ENCODE results near the gene WDR19. TPM values are rescaled to one million over a fixed set of nuclear protein-coding genes. Genes with fewer than 3 reads are reported as not detected.

WDR19 gene
- total RNA-seq, 1 experiment from 2014 or later, result 13.9 TPM

DNA sequence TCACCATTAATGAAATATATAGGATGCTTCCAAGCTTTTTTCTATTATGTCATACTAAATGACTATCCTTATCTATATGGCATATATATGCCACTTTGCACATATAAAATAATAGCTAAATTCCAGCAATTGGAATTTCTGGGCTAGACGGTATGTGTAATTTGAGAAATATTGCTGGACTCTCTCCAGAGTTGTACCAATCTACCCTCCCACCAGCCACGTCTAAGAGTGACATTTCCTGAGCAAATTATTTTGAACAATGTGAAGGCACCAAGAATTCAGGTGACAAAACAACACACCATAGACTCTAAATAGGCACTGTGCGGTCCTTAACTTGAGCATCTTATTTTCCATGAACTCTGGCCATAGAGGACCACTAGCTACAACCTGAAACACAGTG is 121.5 kb downstream of the WDR19 start:
- no peak for DNase-seq (ENCODE audit: low read depth)

DNA sequence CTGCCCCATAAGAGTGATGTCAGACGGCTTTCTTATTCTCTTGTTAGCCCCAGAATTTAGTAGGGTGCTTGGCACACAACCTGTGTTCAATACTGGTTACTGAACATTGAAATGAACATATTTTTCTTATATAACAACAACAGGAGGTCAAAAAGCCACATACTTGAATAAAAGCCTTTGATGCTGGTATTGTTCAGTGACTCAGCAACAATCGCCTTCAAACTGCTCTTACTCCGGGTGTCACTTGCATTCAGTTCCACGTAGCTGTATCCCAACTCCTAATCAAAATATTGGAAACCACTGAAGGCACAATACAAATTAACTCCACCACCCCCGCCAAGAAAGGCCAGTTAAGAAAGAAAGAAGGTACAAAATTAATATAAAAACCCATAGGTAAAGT is 122.3 kb downstream of the WDR19 start:
- DNase-seq (ENCODE audit: low read depth), result no peak

DNA sequence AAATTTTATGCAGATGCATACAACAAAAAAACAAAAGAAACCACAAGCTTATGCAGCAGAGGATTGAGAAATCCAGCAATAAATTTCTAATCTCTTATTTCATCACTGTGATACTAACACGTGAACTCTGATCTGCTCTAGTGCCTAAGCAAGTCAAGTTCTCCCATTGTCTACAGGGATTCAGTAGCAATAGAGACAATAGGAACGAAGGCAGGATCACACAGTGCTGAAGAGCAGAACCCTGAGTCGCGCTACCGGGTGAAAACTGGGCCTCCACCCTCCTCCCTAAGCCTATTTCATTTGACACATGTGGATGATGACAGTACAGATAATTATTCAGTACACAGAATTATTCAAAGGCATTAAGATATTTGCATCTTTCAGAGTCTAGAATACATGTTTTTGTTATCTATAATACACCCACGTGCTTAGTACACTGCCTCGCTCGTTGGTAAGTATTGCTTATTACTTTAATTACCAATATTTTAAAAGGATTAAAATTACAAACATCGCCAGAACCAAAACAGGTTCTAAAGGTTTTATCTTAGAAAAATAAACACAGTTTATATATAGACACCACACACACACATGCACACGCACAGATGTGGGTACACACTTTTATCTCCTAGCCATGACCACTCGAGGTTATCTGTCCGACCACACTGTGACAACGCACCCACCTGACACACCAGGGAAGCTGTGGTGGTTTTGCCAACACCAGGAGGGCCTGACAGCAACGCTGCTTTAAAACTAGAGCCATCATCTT is 123.8 kb downstream of the WDR19 start:
- DNase-seq (ENCODE audit: low read depth), result no peak

DNA sequence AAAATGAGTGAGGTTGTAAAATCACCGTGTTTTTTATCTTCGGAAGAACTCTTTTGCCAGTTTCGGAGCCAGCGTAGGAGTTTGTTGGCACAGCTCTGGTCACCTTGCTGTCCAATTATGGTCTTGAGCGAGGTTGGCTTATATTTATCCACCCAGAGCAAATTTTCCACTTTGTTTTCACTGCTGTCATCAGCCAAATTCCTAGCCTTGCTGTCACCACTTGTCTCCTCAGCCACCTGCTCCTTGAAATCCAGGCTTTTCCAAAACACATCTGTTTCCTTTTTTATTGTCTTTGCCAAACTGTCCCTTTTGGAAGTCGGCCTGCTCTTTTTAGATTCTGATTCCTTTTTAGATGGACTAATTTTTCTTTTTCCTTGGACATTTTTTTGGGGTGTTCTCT is 126.3 kb downstream of the WDR19 start:
- no peak for DNase-seq (ENCODE audit: low read depth)

DNA sequence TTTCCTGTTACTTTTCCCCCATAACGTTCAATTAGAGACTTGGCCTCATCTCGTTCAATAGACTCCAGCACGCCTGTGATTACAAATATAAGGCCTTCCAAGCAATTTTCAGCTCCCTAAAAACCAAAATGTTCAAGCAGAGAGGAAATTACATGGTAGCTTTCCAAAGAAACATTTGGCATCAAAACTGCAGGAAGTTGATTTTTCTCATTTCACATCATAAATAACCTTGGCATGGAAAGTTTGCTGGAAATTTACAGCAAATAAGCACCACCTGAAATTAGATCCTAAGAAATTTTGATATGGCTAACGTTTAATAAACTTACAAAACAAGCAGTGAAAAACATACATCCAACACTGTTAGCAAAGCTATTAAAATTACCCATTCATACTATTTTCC is 130.5 kb downstream of the WDR19 start:
- DNase-seq (ENCODE audit: low read depth), result no peak

DNA sequence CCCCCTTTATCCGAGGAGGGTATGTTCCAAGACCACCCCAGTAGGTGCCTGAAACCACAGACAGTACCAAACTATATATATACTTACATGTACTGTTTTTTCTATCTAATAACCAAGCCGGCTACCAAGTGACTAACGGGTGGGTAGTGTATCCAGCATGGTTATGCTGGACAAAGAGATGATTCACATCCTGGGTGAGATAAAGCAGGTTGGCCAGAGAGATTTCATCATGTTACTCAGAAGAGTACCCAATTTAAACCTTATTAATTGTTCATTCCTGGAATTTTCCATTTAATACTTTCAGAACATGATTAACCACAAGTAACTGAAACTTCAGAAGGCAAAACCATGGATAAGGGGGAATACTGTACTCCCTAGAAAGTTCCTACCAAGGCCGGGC is 137.3 kb downstream of the WDR19 start:
- DNase-seq (ENCODE audit: low read depth), result peak; percentile 81

DNA sequence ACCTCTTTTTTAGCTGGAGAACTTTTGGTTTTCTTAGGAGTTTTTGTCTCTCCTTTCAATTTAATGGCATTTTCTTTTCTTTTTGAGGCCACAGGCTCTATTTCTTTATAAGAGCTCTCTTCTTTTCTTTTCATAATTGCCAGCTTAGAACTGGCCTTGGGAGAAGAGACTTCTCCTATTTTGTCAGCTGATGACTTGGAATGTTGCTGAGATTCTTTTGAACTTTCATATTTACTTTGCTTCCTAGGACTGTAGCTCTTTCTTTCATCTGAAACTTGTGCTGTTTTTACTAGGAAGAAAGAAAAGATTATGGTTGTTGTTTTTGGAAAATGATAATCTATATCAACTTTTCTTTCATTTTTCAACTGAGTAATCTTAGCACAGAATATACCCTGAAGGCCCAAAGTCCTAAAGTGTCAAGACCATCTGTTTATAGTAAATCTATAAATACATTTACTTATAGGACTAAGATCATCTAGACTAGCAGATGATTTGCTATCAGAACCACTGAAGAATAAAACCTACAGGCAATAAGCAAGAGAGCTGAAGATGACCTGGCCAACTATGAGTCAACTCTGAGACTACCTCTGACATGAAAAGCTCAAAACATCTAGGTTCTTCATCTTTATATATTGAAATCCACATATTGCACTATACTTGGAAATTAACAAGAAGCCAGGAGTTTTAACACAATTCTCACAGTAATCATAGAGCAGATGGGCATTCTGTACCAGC is 138.2 kb downstream of the WDR19 start:
- peak; percentile 17 for DNase-seq (ENCODE audit: low read depth)

DNA sequence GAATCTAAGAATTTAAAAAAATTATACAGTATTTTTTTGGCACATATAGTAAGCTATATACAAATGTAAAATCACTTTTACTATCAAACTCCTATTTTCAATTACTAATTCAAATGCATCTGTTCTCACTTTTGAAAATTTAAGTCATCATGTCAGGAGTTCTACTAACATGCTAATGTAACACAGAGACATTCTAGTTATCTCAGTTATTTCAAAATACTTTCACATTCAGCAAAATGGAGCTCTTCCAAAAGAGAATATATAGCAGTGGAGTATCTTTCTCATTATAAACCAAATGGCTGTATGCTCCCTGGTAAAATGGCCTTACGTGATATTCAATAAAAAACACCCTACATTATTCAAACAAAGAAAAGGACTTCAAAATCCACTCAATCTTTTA is 141.5 kb downstream of the WDR19 start:
- DNase-seq (ENCODE audit: low read depth), result no peak

DNA sequence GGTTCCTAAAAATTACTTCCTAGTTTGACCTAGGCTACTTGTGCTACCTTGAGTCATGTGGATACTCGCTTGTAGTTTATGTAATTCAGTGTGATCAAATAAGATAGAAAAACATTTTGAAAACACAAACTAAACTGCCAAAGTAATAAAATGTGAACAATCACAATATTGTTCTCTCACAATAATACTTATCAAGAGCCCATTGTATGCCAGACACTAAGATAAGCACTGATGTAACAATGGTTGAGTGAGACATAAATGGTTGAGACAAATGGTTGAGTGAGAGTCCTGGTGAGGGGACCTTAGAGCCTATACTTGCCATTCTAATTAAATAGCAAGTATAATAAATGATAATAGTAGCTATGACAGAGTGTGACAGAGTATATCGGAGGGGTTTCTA is 142.1 kb downstream of the WDR19 start:
- DNase-seq (ENCODE audit: low read depth), result no peak

DNA sequence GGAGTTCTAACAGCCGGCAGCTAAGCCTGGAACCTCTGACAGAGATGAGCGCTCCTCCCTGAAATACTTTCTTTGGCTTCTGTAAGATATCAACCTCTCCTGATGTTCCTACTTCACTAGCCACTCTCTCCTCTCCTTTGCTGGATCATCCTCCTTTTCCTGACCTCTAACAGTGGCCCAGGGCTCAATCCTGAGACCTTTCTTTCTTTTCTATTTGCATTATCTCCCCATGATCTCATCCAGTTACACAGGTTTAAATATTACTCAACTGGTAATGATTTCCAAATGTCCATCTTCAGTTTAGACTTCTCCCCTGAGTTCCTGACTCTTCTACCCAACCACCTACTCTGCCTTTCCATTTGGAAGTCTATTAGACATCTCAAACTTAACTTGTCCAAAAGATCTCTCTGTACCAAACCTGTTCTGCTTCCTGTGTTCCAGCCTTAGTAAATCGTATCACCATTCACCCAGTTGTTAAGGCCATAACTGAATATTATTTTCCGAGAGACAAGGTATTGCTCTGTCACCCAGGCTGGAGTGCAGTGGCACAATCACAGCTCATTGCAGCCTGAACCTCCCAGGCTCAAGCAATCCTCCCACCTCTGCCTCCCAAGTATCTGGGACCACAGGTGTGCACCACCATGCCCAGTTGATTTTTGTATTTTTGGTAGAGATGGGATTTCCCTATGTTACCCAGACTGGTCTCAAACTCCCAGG is 142.7 kb downstream of the WDR19 start:
- no peak for DNase-seq (ENCODE audit: low read depth)

DNA sequence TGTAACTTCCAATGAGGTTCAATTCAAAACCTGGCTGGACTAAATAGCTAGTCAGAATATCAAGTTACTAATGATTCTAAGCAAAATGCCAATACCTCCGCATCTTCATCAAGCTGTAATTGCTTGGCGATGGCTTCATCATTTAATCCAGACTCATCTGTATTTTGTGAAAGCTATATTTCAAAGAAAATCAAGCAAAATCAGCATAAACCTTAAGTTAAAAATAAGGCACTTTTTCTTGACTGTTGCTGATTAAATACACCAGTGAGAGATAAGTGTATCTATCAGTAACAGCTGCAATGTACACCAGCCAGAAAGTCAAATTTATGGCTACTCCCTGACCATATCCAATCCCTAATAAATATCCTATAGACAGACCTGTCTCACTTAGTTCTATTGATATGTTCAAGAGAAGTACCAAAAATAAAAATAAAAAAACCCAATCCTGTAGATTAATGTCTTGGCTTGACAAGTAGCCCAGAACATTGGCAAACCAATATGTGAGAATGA is 144.2 kb downstream of the WDR19 start:
- no peak for DNase-seq (ENCODE audit: low read depth)

DNA sequence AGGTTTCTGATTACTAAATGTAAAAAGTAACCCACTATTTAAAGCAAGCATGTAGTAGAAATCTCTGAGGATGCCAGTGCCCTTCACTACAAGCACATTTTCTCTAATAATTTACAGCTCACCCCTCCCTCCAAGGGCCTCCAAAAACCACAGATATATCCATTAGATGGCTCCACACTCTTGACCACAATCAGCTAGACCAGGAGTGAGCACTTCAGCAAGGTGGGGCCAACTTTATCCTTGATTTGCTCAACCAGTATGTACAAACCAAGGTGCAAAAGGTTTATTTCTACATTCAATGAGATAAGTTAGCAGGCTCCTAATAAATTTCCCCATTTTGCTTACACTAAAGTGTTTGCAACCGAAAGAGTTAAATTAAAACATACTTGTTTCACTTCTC is 148.0 kb downstream of the WDR19 start:
- DNase-seq (ENCODE audit: low read depth), result no peak

DNA sequence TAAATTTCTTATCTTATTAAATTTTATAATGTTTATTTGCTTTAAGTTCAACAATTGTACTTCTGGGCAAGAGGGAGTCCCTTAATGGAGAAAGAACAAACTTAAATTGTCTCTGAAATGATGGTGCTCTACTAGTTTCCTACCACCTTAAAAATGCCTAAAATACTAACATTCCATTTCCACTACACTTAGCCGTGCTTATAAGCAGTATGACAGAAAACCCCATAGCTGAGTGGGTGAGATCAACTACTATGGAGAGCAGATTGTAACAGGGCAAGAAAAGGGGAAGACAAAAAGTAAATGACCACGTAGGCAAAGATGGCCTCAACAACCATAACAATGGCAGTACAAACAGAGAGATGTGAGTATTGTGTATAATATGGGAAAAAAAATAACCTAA is 148.9 kb downstream of the WDR19 start:
- DNase-seq (ENCODE audit: low read depth), result no peak

Other genes starting within 250 kb of the WDR19 start
- 0.12 and 0.49 TPM in 2 replicates for gene TMEM156, start 150.1 kb upstream of the WDR19 start, total RNA-seq (2014; rRNA removed; shearing (Covaris generic))
- 30.1 and 35.7 TPM in 2 replicates for gene KLHL5, start 120.3 kb upstream of the WDR19 start, total RNA-seq (2014; rRNA removed; shearing (Covaris generic))
- 30.1 and 42.7 TPM in 2 replicates for gene RFC1, start 183.8 kb downstream of the WDR19 start, total RNA-seq (2014; rRNA removed; shearing (Covaris generic))
- not detected in 2 replicates for gene KLB, start 224.4 kb downstream of the WDR19 start, total RNA-seq (2014; rRNA removed; shearing (Covaris generic))